OCI-LY7 (cell line): ENCODE results near the gene KNCN. TPM values are rescaled to one million over a fixed set of nuclear protein-coding genes. Genes with fewer than 3 reads are reported as not detected.

ENCODE experiments used
- BruUV-seq: library from RNA; stranded (reverse); fragments of 400-500 nt; replicated peaks from 2 replicates; lab custom pipeline; 2021; lab: Mats Ljungman, UMichigan
- CTCF ChIA-PET: fragments of 300-600 bp; sonication (Branson Sonifier 250); formaldehyde crosslinking; loops from one replicate; lab custom pipeline; 2022; ENCODE audit warnings: antibody characterized with exemption; ENCODE audit not compliant: unreplicated experiment; lab: Charles Lee
- POLR2A ChIA-PET: fragments of 300-600 bp; sonication (Branson Sonifier 250); formaldehyde crosslinking; loops from one replicate; lab custom pipeline; 2022; ENCODE audit warnings: antibody characterized with exemption; lab: Charles Lee
- DNase-seq: peaks from one replicate; pipeline ENCODE4 v3.0.0-alpha.2; 2015; ENCODE audit warnings: low spot score
- H2AFZ ChIP-seq: fragments of 200-600 bp; sonication (generic), shearing (Covaris generic); 2 replicates; pipeline ENCODE4 v1.6.1; 2014; ENCODE audit warnings: mild to moderate bottlenecking, antibody characterized with exemption, low read length, moderate library complexity
- H3K27ac ChIP-seq: fragments of 200-600 bp; sonication (generic); 2 replicates; pipeline ENCODE4 v1.5.1; 2014; ENCODE audit warnings: mixed run types, low read depth, mild to moderate bottlenecking, moderate library complexity, low read length, inconsistent platforms; ENCODE audit not compliant: poor library complexity, severe bottlenecking
- H3K36me3 ChIP-seq: fragments of 200-600 bp; sonication (generic); 2 replicates; pipeline ENCODE4 v1.6.1; 2014; ENCODE audit warnings: mild to moderate bottlenecking, antibody characterized with exemption, low read length, moderate library complexity, mixed read lengths; ENCODE audit not compliant: insufficient read depth
- H3K4me1 ChIP-seq: fragments of 200-600 bp; sonication (generic); 2 replicates; pipeline ENCODE4 v1.5.1; 2014; ENCODE audit warnings: mild to moderate bottlenecking, low read length; ENCODE audit not compliant: insufficient read depth, poor library complexity, severe bottlenecking
- H3K4me2 ChIP-seq: fragments of 200-600 bp; sonication (generic); 2 replicates; pipeline ENCODE4 v1.6.1; 2014; ENCODE audit warnings: mild to moderate bottlenecking, low read length
- H3K4me3 ChIP-seq: fragments of 200-600 bp; sonication (generic); 2 replicates; pipeline ENCODE4 v1.5.1; 2014; ENCODE audit warnings: mild to moderate bottlenecking, low read depth, low read length; ENCODE audit not compliant: poor library complexity, severe bottlenecking
- H3K79me2 ChIP-seq: fragments of 200-600 bp; sonication (generic); 2 replicates; pipeline ENCODE4 v1.6.1; 2016; ENCODE audit warnings: low read depth, mild to moderate bottlenecking, low read length, moderate library complexity, mixed read lengths; ENCODE audit not compliant: insufficient read depth
- H3K9me2 ChIP-seq: fragments of 200-600 bp; sonication (generic); 2 replicates; pipeline ENCODE4 v1.6.1; 2016; ENCODE audit warnings: mild to moderate bottlenecking, low read length, mixed read lengths; ENCODE audit not compliant: insufficient read depth
- H3K9me3 ChIP-seq: fragments of 200-600 bp; sonication (generic); 2 replicates; pipeline ENCODE4 v1.6.1; 2014; ENCODE audit warnings: mild to moderate bottlenecking, mixed run types, low read length, mixed read lengths
- H4K20me1 ChIP-seq: fragments of 200-600 bp; sonication (generic); 2 replicates; pipeline ENCODE4 v1.6.1; 2014; ENCODE audit warnings: mild to moderate bottlenecking, antibody characterized with exemption, low read length, moderate library complexity, mixed read lengths; ENCODE audit not compliant: insufficient read depth
- CTCF ChIP-seq: fragments of 200-600 bp; sonication (generic); conservative IDR thresholded peaks from 2 replicates; pipeline ENCODE4 v1.5.1; 2014; ENCODE audit warnings: mild to moderate bottlenecking, antibody characterized with exemption, low read length, moderate library complexity, mixed read lengths
- EZH2phosphoT487 ChIP-seq: fragments of 200-600 bp; sonication (generic); IDR thresholded peaks from 2 replicates; pipeline ENCODE4 v1.6.1; 2018; ENCODE audit warnings: low read depth, borderline replicate concordance, mild to moderate bottlenecking, mixed run types, antibody characterized with exemption, low read length, moderate library complexity, mixed read lengths
- intact Hi-C: fragments of 100-400 bp; cut with micrococcal nuclease; formaldehyde crosslinking; loops from one replicate; pipeline ENCODE4 v1.10.0; 2022; ENCODE audit not compliant: unreplicated experiment
- total RNA-seq, 2 experiments: library from RNA; depleted of rRNA in 1 of 2; stranded (reverse); fragments of >200 nt in 1 of 2; shearing (Covaris generic) in 1 of 2; gene quantifications; 2 replicates each; pipeline ENCODE4 v1.2.3, GENCODE V29; 2014 to 2022

Gene KNCN
- total RNA-seq, 2 experiments from 2014 or later = not detected

GRCh38 chr1:46520063-46520911, 31.2 kb downstream of the KNCN start:
- BruUV-seq = no TSS peak
- no peak for DNase-seq
- no peak overlapping the region for H3K27ac ChIP-seq
- H3K4me2 ChIP-seq = no peak overlapping the region
- no peaks in the 10 kb centered on the region for H3K9me2 ChIP-seq
- H2AFZ ChIP-seq = no peak overlapping the region
- no peak overlapping the region for H3K4me3 ChIP-seq
- no peaks in the 10 kb centered on the region for H3K36me3 ChIP-seq
- CTCF ChIA-PET = interaction anchor here (1.4 kb wide), 1 partner anchor 43 kb away, joined by 3 read pairs; no protein-coding TSS in a partner anchor
- no peaks in the 10 kb centered on the region for H3K9me3 ChIP-seq
- POLR2A ChIA-PET = no interaction called here
- H3K79me2 ChIP-seq = no peaks in the 10 kb centered on the region
- TF ChIP-seq CTCF = no peak
- TF ChIP-seq EZH2phosphoT487 = no peak
- intact Hi-C loops = no loop called here
- H3K4me1 ChIP-seq = no peaks in the 10 kb centered on the region
- no peaks in the 10 kb centered on the region; the same call in 1 of the 2 replicates for H4K20me1 ChIP-seq

GRCh38 chr1:46519209-46519608, 32.2 kb downstream of the KNCN start:
- Histone ChIP-seq H3K4me1 (no peaks in the 10 kb centered on the region), H4K20me1 (no peaks in the 10 kb centered on the region; the same call in 1 of the 2 replicates), H3K27ac (no peak overlapping the region), H3K36me3 (no peaks in the 10 kb centered on the region), H2AFZ (no peak overlapping the region), H3K4me3 (no peak overlapping the region), H3K79me2 (no peaks in the 10 kb centered on the region), H3K9me2 (no peaks in the 10 kb centered on the region), H3K9me3 (no peaks in the 10 kb centered on the region), H3K4me2 (no peak overlapping the region)
- CTCF ChIA-PET = interaction anchor here (0.5 to 1.4 kb wide), 2 partner anchors 42 to 1042 kb away, joined by 3 read pairs; no protein-coding TSS in a partner anchor
- no peak for TF ChIP-seq EZH2phosphoT487
- TF ChIP-seq CTCF = no peak
- BruUV-seq = no TSS peak
- no peak for DNase-seq
- POLR2A ChIA-PET = no interaction called here
- intact Hi-C loops = no loop called here
